Sigmoid colon (tissue), 7 donors: ENCODE measurements around the gene TMEM253. TPM values are rescaled to one million over a fixed set of nuclear protein-coding genes. Genes with fewer than 3 reads are reported as not detected.

Experiments
- DNase-seq: peaks from one replicate; pipeline ENCODE4 v3.0.0-alpha.2; 2019
- H3K27ac ChIP-seq, 4 donors: fragments of 200-600 bp; sonication (generic); one replicate each; pipeline ENCODE4 v1.5.1; 2016 to 2019; ENCODE audit warnings: mild to moderate bottlenecking in 1 of 4
- H3K27me3 ChIP-seq, 3 donors: fragments of 200-600 bp; sonication (generic); one replicate each; pipeline ENCODE4 v1.5.1; 2019; ENCODE audit warnings: mild to moderate bottlenecking in 1 of 3
- H3K36me3 ChIP-seq, 4 donors: fragments of 200-600 bp; sonication (generic); one replicate each; pipeline ENCODE4 v1.5.1; 2016 to 2019
- H3K4me1 ChIP-seq, 4 donors: fragments of 200-600 bp; sonication (generic); one replicate each; pipeline ENCODE4 v1.5.1; 2017 to 2019
- H3K4me3 ChIP-seq, 4 donors: fragments of 200-600 bp; sonication (generic); one replicate each; pipeline ENCODE4 v1.5.1; 2017 to 2019; ENCODE audit warnings: mild to moderate bottlenecking in 2 of 4, moderate library complexity in 1 of 4
- H3K9me3 ChIP-seq, 4 donors: fragments of 200-600 bp in 3 of 4; sonication (generic) in 3 of 4; one replicate each; pipeline versions ENCODE4 v1.5.1 to v1.6.1; 2013 to 2019
- CTCF ChIP-seq, 4 experiments: fragments of 450-650 bp in 3 of 4; fragments of 200-600 bp in 1 of 4; IDR thresholded peaks; one replicate each; pipeline ENCODE4 v1.5.1; 2016 to 2019; ENCODE audit warnings: antibody characterized with exemption in 4 of 4, mild to moderate bottlenecking in 3 of 4, moderate library complexity in 2 of 4
- EP300 ChIP-seq, 4 donors: sonication (generic); formaldehyde crosslinking; IDR thresholded peaks; one replicate each; pipeline ENCODE4 v1.6.1; 2017; ENCODE audit warnings: antibody characterized with exemption in 4 of 4
- POLR2A ChIP-seq, 2 donors: fragments of 450-650 bp; IDR thresholded peaks; one replicate each; pipeline ENCODE4 v1.6.1; 2016; ENCODE audit warnings: antibody characterized with exemption in 2 of 2, mild to moderate bottlenecking in 2 of 2, moderate library complexity in 2 of 2
- POLR2AphosphoS5 ChIP-seq, 4 donors: sonication (generic); formaldehyde crosslinking; IDR thresholded peaks; one replicate each; pipeline ENCODE4 v1.6.1; 2017; ENCODE audit warnings: antibody characterized with exemption in 4 of 4
- WGBS, 2 donors: extraction: QIAGEN DNeasy Blood & Tissue Kit; methylation state at CpG; one replicate each; pipeline ENCODE4 v1.1.7; 2013; 5-methylcytosine and 5-hydroxymethylcytosine counted together
- intact Hi-C: fragments of 100-400 bp; cut with DNase I; formaldehyde crosslinking; loops from one replicate; pipeline ENCODE4 v1.15.1; 2023
- polyA plus RNA-seq, 3 donors: library from polyadenylated mRNA; stranded (reverse); fragments of 200-250 nt; gene quantifications; one replicate each; pipeline ENCODE4 v1.2.3, GENCODE V29; 2013
- total RNA-seq, 4 donors: library from RNA; depleted of rRNA; stranded (reverse); fragments of >200 nt; gene quantifications; one replicate each; pipeline ENCODE4 v1.1.0, GENCODE V29; 2016
- donor health status: healthy with polysubstance abuse.
- donor health status: Bipolar disorder and iron deficiency.
- donor health status: healthy.

Gene TMEM253
- total and polyA plus RNA-seq, 7 donors = 1.1 to 28.4 (median 14.3) TPM; not detected in 3

GRCh38 chr14:21107283-21107800 lies 6.5 kb downstream of the TMEM253 start:
- Histone ChIP-seq H3K27me3 (no peaks in the 10 kb centered on the region), H3K4me3 (no peak overlapping the region), H3K9me3 (no peaks in the 10 kb centered on the region), H3K36me3 (no peaks in the 10 kb centered on the region), H3K27ac (peak overlapping the region; percentile 31 to 99 (median 66)), H3K4me1 (peaks cover 0 to 43% (median 36%) of the 10 kb centered on the region in 4 donors)
- no peak for TF ChIP-seq CTCF (IDR thresholded peaks at IDR 0.05)
- no peak for TF ChIP-seq POLR2A (IDR thresholded peaks at IDR 0.05)
- TF ChIP-seq EP300 (IDR thresholded peaks at IDR 0.05) = no peak
- no peak for TF ChIP-seq POLR2AphosphoS5 (IDR thresholded peaks at IDR 0.05)
- WGBS, 2 donors = 19 to 65% methylated on average over 5 of the region's 5 CpGs
- intact Hi-C loops = loop anchor here (5.0 to 10.0 kb wide), 2 partner anchors 95 to 253 kb away; no protein-coding TSS in a partner anchor
- DNase-seq = no peak

- no peak overlapping the region for H3K4me3 ChIP-seq
- no peak overlapping the region for H3K27ac ChIP-seq
- intact Hi-C loops = loop anchor here (5.0 to 10.0 kb wide), 2 partner anchors 96 to 254 kb away; no protein-coding TSS in a partner anchor
- DNase-seq = no peak
- 88% methylated on average over 4 of the region's 4 CpGs for WGBS, 2 donors
- H3K4me1 ChIP-seq = peaks cover 0 to 33% (median 26%) of the 10 kb centered on the region in 4 donors
- H3K9me3 ChIP-seq = no peaks in the 10 kb centered on the region
- TF ChIP-seq POLR2A (IDR thresholded peaks at IDR 0.05) (no peak), EP300 (IDR thresholded peaks at IDR 0.05) (no peak), CTCF (IDR thresholded peaks at IDR 0.05) (no peak), POLR2AphosphoS5 (IDR thresholded peaks at IDR 0.05) (no peak)
- no peaks in the 10 kb centered on the region for H3K27me3 ChIP-seq
- H3K36me3 ChIP-seq = no peaks in the 10 kb centered on the region
Measured at GRCh38 chr14:21108791-21109190, 7.9 kb downstream of the TMEM253 start.

- WGBS, 2 donors = 86 to 88% methylated on average over 6 of the region's 6 CpGs
- intact Hi-C loops = loop anchor here (5.0 to 10.0 kb wide), 3 partner anchors 55 to 255 kb away; partner anchors contain the start of gene RNASE8
- H3K36me3 ChIP-seq = no peaks in the 10 kb centered on the region
Measured at GRCh38 chr14:21109377-21110138, 8.7 kb downstream of the TMEM253 start.

GRCh38 chr14:21112255-21112654 lies 11.4 kb downstream of the TMEM253 start:
- H3K36me3 ChIP-seq = no peaks in the 10 kb centered on the region
- no peak overlapping the region for H3K27ac ChIP-seq
- H3K27me3 ChIP-seq = no peaks in the 10 kb centered on the region
- DNase-seq = no peak
- peaks cover 0 to 2% (median 1%) of the 10 kb centered on the region in 4 donors for H3K4me1 ChIP-seq
- 90 to 91% methylated on average over 4 of the region's 4 CpGs for WGBS, 2 donors
- H3K9me3 ChIP-seq = no peaks in the 10 kb centered on the region
- intact Hi-C loops = loop anchor here (10.0 kb wide), 1 partner anchor 57 kb away; the partner anchor contains the start of gene RNASE8
- no peak overlapping the region for H3K4me3 ChIP-seq
- TF ChIP-seq POLR2A (IDR thresholded peaks at IDR 0.05) (no peak), EP300 (IDR thresholded peaks at IDR 0.05) (no peak), POLR2AphosphoS5 (IDR thresholded peaks at IDR 0.05) (no peak), CTCF (IDR thresholded peaks at IDR 0.05) (no peak)

More at GRCh38 chr14:21109377-21110138, 8.7 kb downstream of the TMEM253 start:
- no peaks in the 10 kb centered on the region for H3K27me3 ChIP-seq
- H3K4me1 ChIP-seq = peaks cover 0 to 28% (median 23%) of the 10 kb centered on the region in 4 donors
- no peak for DNase-seq
- no peak overlapping the region for H3K4me3 ChIP-seq
- TF ChIP-seq CTCF (IDR thresholded peaks at IDR 0.05) (no peak), POLR2A (IDR thresholded peaks at IDR 0.05) (no peak), EP300 (IDR thresholded peaks at IDR 0.05) (no peak), POLR2AphosphoS5 (IDR thresholded peaks at IDR 0.05) (no peak)
- H3K9me3 ChIP-seq = no peaks in the 10 kb centered on the region
- H3K27ac ChIP-seq = no peak overlapping the region
